K562 (cell line): Measurements from ENCODE around the gene KNOP1. TPM values are rescaled to one million over a fixed set of nuclear protein-coding genes. Genes with fewer than 3 reads are reported as not detected.
A peak's percentile ranks its signal among the peaks of the same experiment; 100 is the strongest.

Source experiments
- ATAC-seq: fragments of 200-7000 bp; cut with Tn5 transposase; 3 replicates; pipeline ENCODE4 v1.9.1; 2020; ENCODE audit warnings: moderate library complexity
- BruUV-seq: library from RNA; stranded (reverse); fragments of 400-500 nt; replicated peaks from 2 replicates; lab custom pipeline; 2021; lab: Mats Ljungman, UMichigan
- CTCF ChIA-PET: fragments of 300-600 bp; formaldehyde crosslinking; extraction: SDS; loops from one replicate; lab custom pipeline; 2021; ENCODE audit warnings: low intra/inter-chr PET ratio; lab: Yijun Ruan, JAX
- POLR2A ChIA-PET: fragments of 300-600, 350-650 bp; sonication (Branson Sonifier 250); formaldehyde crosslinking; extraction: SDS; loops from one replicate; lab custom pipeline; 2021; ENCODE audit warnings: antibody characterized with exemption, inconsistent platforms; lab: Yijun Ruan, JAX
- DNase-seq, 4 experiments: peaks; one replicate each; pipeline versions ENCODE4 v3.0.0 to v3.0.0-alpha.2; 2011 to 2018; ENCODE audit warnings: low spot score in 3 of 4, mixed read lengths in 3 of 4; ENCODE audit errors: extremely low read depth in 1 of 4
- FAIRE-seq: peaks from 2 replicates; lab custom pipeline; 2011; peaks lifted over from hg19 to GRCh38; lab: Jason Lieb, UNC
- H2AFZ ChIP-seq: 2 replicates; pipeline ENCODE4 v1.6.0; 2011; ENCODE audit warnings: low read depth, low read length, control low read depth, inconsistent platforms
- H3K27ac ChIP-seq: fragments of 200-600 bp; 3 replicates; pipeline ENCODE4 v1.8.0; 2011; ENCODE audit warnings: low read depth, mild to moderate bottlenecking, control low read depth, inconsistent platforms, low read length, moderate library complexity, mixed read lengths; ENCODE audit errors: extremely low read depth
- H3K27me3 ChIP-seq, 2 experiments: fragments of 300-600 bp in 1 of 2; 2 replicates in 1 of 2; 3 replicates in 1 of 2; pipeline versions ENCODE4 v1.6.0 to v1.8.0; 2011; ENCODE audit warnings: inconsistent platforms in 2 of 2, low read length in 2 of 2, mild to moderate bottlenecking in 1 of 2, mixed read lengths in 1 of 2, moderate library complexity in 1 of 2; ENCODE audit not compliant: control insufficient read depth in 2 of 2, insufficient read depth in 2 of 2
- H3K36me3 ChIP-seq: fragments of 300-600 bp; 3 replicates; pipeline ENCODE4 v1.8.0; 2011; ENCODE audit warnings: mild to moderate bottlenecking, low read length, inconsistent platforms; ENCODE audit not compliant: control insufficient read depth, insufficient read depth
- H3K4me1 ChIP-seq, 2 experiments: fragments of 200-600 bp in 1 of 2; replicated peaks in 1 of 2; 2 replicates in 1 of 2; 3 replicates in 1 of 2; pipeline versions ENCODE4 v1.5.1 to v1.8.0; 2011; ENCODE audit warnings: inconsistent platforms in 2 of 2, low read length in 2 of 2, mild to moderate bottlenecking in 1 of 2, mixed read lengths in 1 of 2, moderate library complexity in 1 of 2; ENCODE audit not compliant: control insufficient read depth in 2 of 2, insufficient read depth in 2 of 2
- H3K4me2 ChIP-seq: 2 replicates; pipeline ENCODE4 v1.6.1; 2011; ENCODE audit warnings: low read length, control low read depth, inconsistent platforms, mixed read lengths; ENCODE audit not compliant: insufficient read depth
- H3K4me3 ChIP-seq: fragments of 200-600 bp; sonication (generic), shearing (Covaris generic); 2 replicates; pipeline ENCODE4 v1.5.1; 2016; ENCODE audit warnings: control low read depth, inconsistent platforms
- H3K79me2 ChIP-seq: fragments of 200-600 bp; 3 replicates; pipeline ENCODE4 v1.8.0; 2011; ENCODE audit warnings: low read length, inconsistent platforms; ENCODE audit not compliant: control insufficient read depth, insufficient read depth
- H3K9ac ChIP-seq, 2 experiments: 2 replicates each; pipeline versions ENCODE4 v1.6.0 to v1.6.1; 2011; ENCODE audit warnings: low read depth in 2 of 2, low read length in 2 of 2, control low read depth in 1 of 2, inconsistent platforms in 1 of 2, mild to moderate bottlenecking in 1 of 2, mixed read lengths in 1 of 2; ENCODE audit not compliant: insufficient read depth in 1 of 2
- H3K9me1 ChIP-seq: one replicate; pipeline ENCODE4 v1.6.0; 2011; ENCODE audit warnings: inconsistent platforms, mild to moderate bottlenecking, low read length, moderate library complexity; ENCODE audit not compliant: control insufficient read depth, insufficient read depth
- H3K9me3 ChIP-seq: replicated peaks from 2 replicates; pipeline ENCODE4 v1.5.1; 2011; ENCODE audit warnings: low read depth, low read length, inconsistent platforms; ENCODE audit not compliant: control insufficient read depth, insufficient read depth
- H4K20me1 ChIP-seq: replicated peaks from 2 replicates; pipeline ENCODE4 v1.6.1; 2011; ENCODE audit warnings: low read length, inconsistent platforms, mixed read lengths; ENCODE audit not compliant: control insufficient read depth, insufficient read depth
- POLR2G ChIP-seq: fragments of 200-400 bp; formaldehyde crosslinking; IDR thresholded peaks from 2 replicates; pipeline ENCODE4 v1.6.1; 2017; ENCODE audit warnings: low read depth, mild to moderate bottlenecking, antibody characterized with exemption, low read length, moderate library complexity
- RBFOX2 ChIP-seq: fragments of 200-400 bp; formaldehyde crosslinking; IDR thresholded peaks from 2 replicates; pipeline ENCODE4 v1.6.1; 2017; ENCODE audit warnings: low read depth, mild to moderate bottlenecking, low read length, moderate library complexity
- RBM25 ChIP-seq: fragments of 200-400 bp; formaldehyde crosslinking; IDR thresholded peaks from 2 replicates; pipeline ENCODE4 v1.6.1; 2018; ENCODE audit warnings: low read length, low read depth, moderate library complexity; ENCODE audit not compliant: severe bottlenecking
- ZNF184 ChIP-seq: sonication (generic); formaldehyde crosslinking; IDR thresholded peaks from 2 replicates; pipeline ENCODE4 v1.5.0; 2020; ENCODE audit warnings: missing genetic modification reagents
- ZNF695 ChIP-seq: fragments of 450-650 bp; formaldehyde crosslinking; IDR thresholded peaks from 2 replicates; pipeline ENCODE4 v1.4.0; 2020; ENCODE audit warnings: mild to moderate bottlenecking, moderate library complexity
- WGBS: fragments of 100-300 bp; shearing (Covaris generic); methylation state at CpG from one replicate; pipeline ENCODE4 v1.1.6; 2016; ENCODE audit warnings: low coverage, mixed read lengths; ENCODE audit not compliant: insufficient coverage; ENCODE audit errors: missing lambda C conversion rate; 5-methylcytosine and 5-hydroxymethylcytosine counted together
- in situ Hi-C: fragments of 300-500 bp; cut with MboI; formaldehyde crosslinking; loops from 4 replicates; pipeline ENCODE4 v1.15.0; 2018; ENCODE audit warnings: inconsistent platforms, mixed read lengths
- intact Hi-C: fragments of 100-400 bp; cut with micrococcal nuclease; formaldehyde crosslinking; loops from 2 replicates; pipeline ENCODE4 v1.14.2; 2022
- polyA plus RNA-seq, 8 experiments: library from polyadenylated mRNA; depleted of rRNA in 4 of 8; stranded (reverse) in 5 of 8; unstranded in 3 of 8; fragments of >200 nt; fragmentation: Nextera tagmentation in 2 of 8; fragmentation: Illumina TruSeq in 1 of 8; extraction: Ambion mirVana in 2 of 8; extraction: Trizol in 1 of 8; gene quantifications; 2 replicates each; pipeline versions ENCODE4 v1.2.1 to v1.2.3, GENCODE V29; 2011 to 2014; ENCODE audit warnings: inconsistent platforms in 1 of 8, missing spikeins in 1 of 8
- total RNA-seq, 7 experiments: library from RNA; depleted of rRNA in 6 of 7; stranded (reverse); fragments of >200 nt in 6 of 7; fragmentation: Illumina TruSeq in 2 of 7; extraction: Trizol in 2 of 7; gene quantifications; 2 replicates each; pipeline versions ENCODE4 v1.2.1 to v1.2.3, GENCODE V29; 2011 to 2021; ENCODE audit warnings: low replicate concordance in 1 of 7

Gene KNOP1
- total and polyA plus RNA-seq, 9 of the 15 experiments (the other 6 are each of a cell fraction or from before 2014, with no cell fraction given) = 22.4 to 57.6 (median 39.3) TPM

DNA sequence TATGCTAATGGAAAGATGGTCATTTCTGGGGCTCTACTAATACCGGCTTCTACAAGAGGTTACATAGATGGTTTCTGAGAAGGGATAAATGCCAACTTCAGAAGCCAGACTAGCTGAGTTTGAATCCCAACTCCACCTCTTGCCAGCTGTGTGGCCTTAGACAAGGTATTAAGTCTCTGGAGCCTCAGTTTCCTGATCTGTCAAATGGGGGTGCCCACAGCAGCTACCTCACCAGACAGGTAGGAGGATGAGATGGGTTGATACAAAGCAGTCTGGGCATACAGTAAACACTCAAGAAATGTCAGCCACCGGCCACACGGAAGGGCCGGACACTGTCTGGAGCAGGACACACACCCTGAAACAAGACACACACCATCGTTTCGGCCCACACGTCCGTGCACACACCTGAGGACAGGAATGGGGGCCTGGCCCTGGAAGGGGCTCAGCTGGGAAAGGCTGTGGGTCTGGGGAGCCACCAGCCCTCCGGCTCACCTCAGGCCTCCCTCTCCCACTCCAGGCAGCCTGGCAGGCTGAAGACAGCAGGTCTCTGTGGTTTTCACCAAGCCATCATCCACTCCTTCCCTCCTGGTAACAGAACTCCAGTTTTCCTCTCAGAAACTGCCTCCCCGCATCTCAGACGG, 5.5 kb downstream of the KNOP1 start:
- Histone ChIP-seq H3K36me3 (peaks cover 85% of the 10 kb centered on the region), H3K27me3 (no peaks in the 10 kb centered on the region), H3K4me2 (no peak overlapping the region), H3K9me1 (peaks cover 11% of the 10 kb centered on the region), H3K4me1 (peaks cover 32 to 46% of the 10 kb centered on the region in 2 experiments; a peak in 4 of 5 replicates), H3K79me2 (peaks cover 81% of the 10 kb centered on the region), H3K4me3 (no peak overlapping the region), H4K20me1 (peaks cover 36% of the 10 kb centered on the region; the same call in 1 of the 2 replicates), H3K27ac (no peak overlapping the region), H2AFZ (no peak overlapping the region), H3K9me3 (no peaks in the 10 kb centered on the region), H3K9ac (peak overlapping the region in 1 of 2 experiments; percentile 73; a peak in 1 of 4 replicates)
- POLR2A ChIA-PET = interaction anchor here (0.6 to 1.1 kb wide), 3 partner anchors 9 to 56 kb away, joined by 3 to 5 read pairs (median 4); no protein-coding TSS in a partner anchor
- CTCF ChIA-PET = no interaction called here
- in situ Hi-C loops = no loop called here
- FAIRE-seq (no peak), DNase-seq (no peak), ATAC-seq (no peak)
- 95% methylated on average over 8 of the region's 11 CpGs for WGBS
- no TSS peak for BruUV-seq
- TF ChIP-seq RBM25 (peak; percentile 57), ZNF695 (CRISPR knock-in tag) (no peak), ZNF184 (CRISPR knock-in tag) (no peak), RBFOX2 (peak; percentile 30; the same call in 1 of the 2 replicates), POLR2G (0 out of 2 replicates have a peak, but pooled peaks have one; percentile 17)
- intact Hi-C loops = no loop called here
